BJ (cell line): ENCODE measurements around the gene POU2F1. TPM values are rescaled to one million over a fixed set of nuclear protein-coding genes. Genes with fewer than 3 reads are reported as not detected.

Experiments used
- CTCF ChIA-PET: fragments of 350-600 bp; formaldehyde crosslinking; extraction: SDS; loops from one replicate; lab custom pipeline; 2021; ENCODE audit warnings: antibody characterized with exemption, inconsistent platforms; lab: Yijun Ruan, JAX
- POLR2A ChIA-PET: fragments of 300-600 bp; sonication (Branson Sonifier 250); formaldehyde crosslinking; extraction: SDS; loops from one replicate; lab custom pipeline; 2021; ENCODE audit warnings: antibody characterized with exemption; lab: Charles Lee
- DNase-seq: peaks from one replicate; pipeline ENCODE4 v3.0.0-alpha.2; 2011; ENCODE audit warnings: low read depth
- H3K27me3 ChIP-seq: 2 replicates; pipeline ENCODE4 v1.6.0; 2011; ENCODE audit warnings: low read length; ENCODE audit not compliant: control insufficient read depth, insufficient read depth
- H3K36me3 ChIP-seq: 2 replicates; pipeline ENCODE4 v1.5.1; 2011; ENCODE audit warnings: low read length; ENCODE audit not compliant: control insufficient read depth, insufficient read depth
- H3K4me3 ChIP-seq: 2 replicates; pipeline ENCODE4 v1.5.1; 2011; ENCODE audit warnings: low read depth, mild to moderate bottlenecking, control low read depth, low read length
- polyA plus RNA-seq: library from polyadenylated mRNA; depleted of rRNA; stranded (reverse); fragments of >200 nt; gene quantifications from 2 replicates; pipeline ENCODE4 v1.2.3, GENCODE V29; 2011
- TF ChIP-seq, protein P1 (sequence below): IDR thresholded peaks from 2 replicates; pipeline ENCODE4 v1.5.1; 2011; ENCODE audit warnings: low read depth, mild to moderate bottlenecking, control low read depth, inconsistent platforms, low read length, moderate library complexity; ENCODE audit not compliant: insufficient read depth

Gene POU2F1
- polyA plus RNA-seq, 1 experiment = 4.6 TPM

DNA sequence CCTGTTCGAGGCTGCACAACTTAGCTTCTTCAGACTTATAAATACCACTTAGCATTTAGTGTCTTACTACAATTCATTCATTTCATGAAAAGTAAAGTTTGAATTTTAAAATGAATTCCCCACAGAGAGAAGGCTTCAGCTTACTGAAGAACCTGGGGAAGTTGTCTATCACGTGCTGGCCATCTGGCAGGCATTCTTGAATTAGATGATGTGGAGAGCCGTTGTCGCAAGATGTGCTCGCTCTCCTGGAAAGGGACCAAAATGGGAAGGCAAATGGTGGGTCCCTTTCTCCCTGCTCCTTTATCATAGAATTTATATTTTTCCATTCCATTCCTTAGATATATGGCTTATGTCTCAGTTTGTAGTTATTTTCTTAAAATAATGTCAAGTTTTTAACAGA lies 207.2 kb downstream of the POU2F1 start:
- no peak for DNase-seq
- CTCF ChIA-PET = interaction anchor here (2.8 kb wide), 1 partner anchor 13 kb away, joined by 8 read pairs; no protein-coding TSS in a partner anchor
- POLR2A ChIA-PET = no interaction called here
- no peaks in the 10 kb centered on the region for H3K27me3 ChIP-seq
- TF ChIP-seq, protein P1, sequence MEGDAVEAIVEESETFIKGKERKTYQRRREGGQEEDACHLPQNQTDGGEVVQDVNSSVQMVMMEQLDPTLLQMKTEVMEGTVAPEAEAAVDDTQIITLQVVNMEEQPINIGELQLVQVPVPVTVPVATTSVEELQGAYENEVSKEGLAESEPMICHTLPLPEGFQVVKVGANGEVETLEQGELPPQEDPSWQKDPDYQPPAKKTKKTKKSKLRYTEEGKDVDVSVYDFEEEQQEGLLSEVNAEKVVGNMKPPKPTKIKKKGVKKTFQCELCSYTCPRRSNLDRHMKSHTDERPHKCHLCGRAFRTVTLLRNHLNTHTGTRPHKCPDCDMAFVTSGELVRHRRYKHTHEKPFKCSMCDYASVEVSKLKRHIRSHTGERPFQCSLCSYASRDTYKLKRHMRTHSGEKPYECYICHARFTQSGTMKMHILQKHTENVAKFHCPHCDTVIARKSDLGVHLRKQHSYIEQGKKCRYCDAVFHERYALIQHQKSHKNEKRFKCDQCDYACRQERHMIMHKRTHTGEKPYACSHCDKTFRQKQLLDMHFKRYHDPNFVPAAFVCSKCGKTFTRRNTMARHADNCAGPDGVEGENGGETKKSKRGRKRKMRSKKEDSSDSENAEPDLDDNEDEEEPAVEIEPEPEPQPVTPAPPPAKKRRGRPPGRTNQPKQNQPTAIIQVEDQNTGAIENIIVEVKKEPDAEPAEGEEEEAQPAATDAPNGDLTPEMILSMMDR = no peak
- no peak overlapping the region for H3K4me3 ChIP-seq
- H3K36me3 ChIP-seq = peaks cover 2% of the 10 kb centered on the region

DNA sequence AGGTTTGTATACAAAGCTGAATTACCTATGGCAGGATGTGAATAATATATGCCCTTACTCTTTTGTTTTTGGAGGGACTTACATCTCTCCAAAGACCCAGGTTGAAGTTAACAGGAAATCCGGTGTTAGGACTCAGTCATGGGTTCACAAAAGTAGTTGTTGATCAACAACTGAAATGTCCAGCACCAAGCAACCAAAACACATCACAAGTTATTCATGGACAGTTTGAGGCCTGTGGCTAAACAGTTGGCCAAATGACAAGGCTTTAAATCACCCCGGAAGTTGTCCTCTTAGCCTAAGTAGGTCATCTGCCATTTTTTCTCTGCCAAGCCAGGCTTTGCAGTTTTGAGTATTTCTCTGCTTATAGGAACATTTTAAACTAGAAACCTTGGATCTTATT lies 207.7 kb downstream of the POU2F1 start:
- no peak for DNase-seq
- TF ChIP-seq, protein P1 = no peak
- H3K36me3 ChIP-seq = peaks cover 2% of the 10 kb centered on the region
- H3K4me3 ChIP-seq = no peak overlapping the region
- ChIA-PET CTCF (no interaction called here), POLR2A (no interaction called here)
- no peaks in the 10 kb centered on the region for H3K27me3 ChIP-seq

DNA sequence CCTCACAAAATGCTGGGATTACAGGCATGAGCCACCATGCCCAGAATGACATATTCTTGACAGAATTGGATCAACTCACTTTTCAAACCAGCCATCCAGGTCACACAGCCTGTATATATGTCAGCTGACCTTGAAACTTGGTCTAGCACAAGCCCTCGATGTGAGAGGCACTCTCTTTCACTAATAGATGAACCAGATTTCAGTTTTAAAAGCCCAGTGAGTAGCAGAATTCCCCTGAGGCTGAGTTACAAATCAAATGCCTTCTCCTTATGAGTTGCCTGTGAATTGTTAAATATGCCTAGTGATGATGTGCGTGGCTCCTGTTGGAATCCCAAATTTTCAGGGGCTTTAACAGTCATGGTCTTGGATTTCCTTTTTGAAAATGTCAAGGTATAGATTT lies 208.9 kb downstream of the POU2F1 start:
- Histone ChIP-seq H3K27me3 (no peaks in the 10 kb centered on the region), H3K36me3 (no peaks in the 10 kb centered on the region; the same call in none of the 2 replicates), H3K4me3 (no peak overlapping the region)
- TF ChIP-seq, protein P1 = no peak
- DNase-seq = no peak
- CTCF ChIA-PET = interaction anchor here (1.2 kb wide), 1 partner anchor 11 kb away, joined by 3 read pairs; no protein-coding TSS in a partner anchor
- POLR2A ChIA-PET = no interaction called here

DNA sequence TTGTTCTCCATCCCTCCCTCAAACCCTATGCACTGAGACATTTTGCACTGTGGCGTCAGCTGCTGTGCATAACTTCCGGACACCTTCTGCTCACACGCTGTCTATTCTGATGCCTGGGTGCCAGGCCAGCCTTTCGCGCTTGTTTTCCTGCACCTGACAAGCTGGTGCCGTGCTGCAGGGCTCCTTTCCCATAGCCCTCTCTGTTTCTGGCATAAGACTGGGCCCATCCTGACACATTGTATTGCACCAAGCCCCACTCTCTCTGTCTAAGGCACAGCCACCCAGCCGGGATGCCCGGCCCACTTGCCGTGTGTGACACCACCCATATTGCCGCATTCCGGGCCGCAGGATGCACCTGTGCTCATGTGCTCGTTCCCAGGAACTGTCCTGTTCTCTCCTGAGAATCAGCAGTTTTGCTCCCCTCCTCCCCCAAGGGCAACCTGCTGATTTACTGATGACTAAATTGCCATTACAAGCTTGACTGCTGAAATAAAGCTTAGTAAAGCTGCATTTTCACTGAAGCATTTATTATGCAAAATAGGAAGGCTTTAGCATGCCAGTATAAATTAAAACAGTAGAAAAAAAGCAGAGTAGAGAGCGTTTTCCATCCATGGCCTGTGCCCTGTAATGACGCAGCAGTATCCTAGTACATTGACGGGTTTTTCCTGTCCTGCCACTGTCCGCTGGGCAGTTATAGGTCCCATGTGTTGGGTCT lies 209.6 kb downstream of the POU2F1 start:
- TF ChIP-seq, protein P1 = no peak
- Histone ChIP-seq H3K27me3 (no peaks in the 10 kb centered on the region), H3K36me3 (no peaks in the 10 kb centered on the region), H3K4me3 (no peak overlapping the region)
- ChIA-PET CTCF (interaction anchor here (1.2 kb wide), 1 partner anchor 11 kb away, joined by 3 read pairs; no protein-coding TSS in a partner anchor), POLR2A (no interaction called here)
- no peak for DNase-seq

DNA sequence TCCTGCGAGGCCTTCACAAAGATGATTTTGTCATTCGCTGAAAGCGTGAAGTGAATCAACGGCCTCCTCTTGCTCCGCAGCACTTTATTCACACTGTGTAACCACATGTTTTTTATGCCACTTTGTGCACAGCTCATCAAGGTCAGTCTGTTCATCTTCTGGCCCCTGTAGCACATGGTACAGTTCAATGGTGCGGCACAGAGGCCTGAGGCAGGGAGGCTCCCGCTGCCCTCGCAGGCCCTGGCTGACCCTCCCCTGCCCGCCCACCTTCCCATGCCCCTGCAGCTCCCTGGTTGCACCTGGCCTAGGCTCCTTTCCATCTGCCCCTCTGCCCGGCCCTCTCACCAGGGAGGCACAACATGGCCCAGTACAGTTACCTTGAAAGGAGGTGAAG lies 210.2 kb downstream of the POU2F1 start:
- ChIA-PET POLR2A (no interaction called here), CTCF (no interaction called here)
- no peak overlapping the region for H3K4me3 ChIP-seq
- no peak for DNase-seq
- no peaks in the 10 kb centered on the region for H3K27me3 ChIP-seq
- TF ChIP-seq, protein P1 = no peak
- no peaks in the 10 kb centered on the region for H3K36me3 ChIP-seq
